ENCODE measurements around the gene ZMYM3. TPM values are rescaled to one million over a fixed set of nuclear protein-coding genes. Genes with fewer than 3 reads are reported as not detected.
"Not testable (repeated sequence)": the region's sequence is repeated elsewhere in the genome, so short reads cannot be mapped to it uniquely, and the experiment has no call there.

ZMYM3 gene
- total RNA-seq, result 10 to 100 TPM; 18.0 to 21.0 (median 20.4) TPM
- total RNA-seq (2013), result 11.9 TPM

- peak within 1 kb of the TSS; percentile 88 for H3K4me3 Mint-ChIP-seq
- peaks cover 12 to 22% of the 10 kb centered on the region in 2 donors for H3K4me1 Mint-ChIP-seq
- peak within 1 kb of the TSS; percentile 78 to 92 for H3K27ac Mint-ChIP-seq
- Histone ChIP-seq H3K27me3 (ENCODE audit: control insufficient read depth, insufficient read depth, low read length) (no peaks in the 10 kb centered on the region), H3K27ac (ENCODE audit: low read length) (peak within 1 kb of the TSS; percentile 90), H3K4me3 (ENCODE audit: low read length) (peak within 1 kb of the TSS; percentile 92), H3K4me1 (ENCODE audit: control insufficient read depth, insufficient read depth, low read length) (peaks cover 21% of the 10 kb centered on the region), H3K9me3 (ENCODE audit: control insufficient read depth, insufficient read depth, low read length) (no peaks in the 10 kb centered on the region), H3K36me3 (ENCODE audit: control insufficient read depth, insufficient read depth, low read length) (peaks cover 5% of the 10 kb centered on the region)
- intact Hi-C loops (cut with micrococcal nuclease), result loop anchor here (1.0 to 10.0 kb wide), 3 partner anchors 29 to 1050 kb away; partner anchors contain the start of genes CITED1, NONO and TAF1
- H3K27me3 Mint-ChIP-seq (ENCODE audit: low read depth in 2 of 2), result no peaks in the 10 kb centered on the region
- WGBS (ENCODE audit: insufficient coverage), result 0% methylated on average over 39 of the region's 54 CpGs
- peak; percentile 70 to 85 for DNase-seq
- no peaks in the 10 kb centered on the region for H3K9me3 Mint-ChIP-seq
- TF ChIP-seq CTCF (IDR thresholded peaks at IDR 0.05), result no peak
- peak; percentile 84 to 94 (median 90) for ATAC-seq
- H3K36me3 Mint-ChIP-seq, result no peaks in the 10 kb centered on the region
These were observed at the start of gene ZMYM3 for GRCh38 chrX:71254092-71254963. ZMYM3 (minus strand) TSS chrX:71254140; CDS start chrX:71253255, 885 bp downstream.

GRCh38 chrX:71302461-71303213 lies 48.7 kb upstream of the ZMYM3 start:
- intact Hi-C loops (cut with micrococcal nuclease), result no loop called here
- H3K36me3 ChIP-seq (ENCODE audit: control insufficient read depth, insufficient read depth, low read length), result peaks cover 24% of the 10 kb centered on the region
- ATAC-seq (no peak), DNase-seq (no peak)
- no peak for TF ChIP-seq CTCF (IDR thresholded peaks at IDR 0.05)
- Mint-ChIP-seq H3K36me3 (no peaks in the 10 kb centered on the region), H3K9me3 (no peaks in the 10 kb centered on the region), H3K4me3 (no peak overlapping the region), H3K27ac (peak overlapping the region; percentile 45 to 74), H3K4me1 (peaks cover 6 to 8% of the 10 kb centered on the region in 2 donors), H3K27me3 (ENCODE audit: low read depth in 2 of 2) (no peaks in the 10 kb centered on the region)
- no peaks in the 10 kb centered on the region for H3K9me3 ChIP-seq (ENCODE audit: control insufficient read depth, insufficient read depth, low read length)
- no peak overlapping the region for H3K4me3 ChIP-seq (ENCODE audit: low read length)
- H3K4me1 ChIP-seq (ENCODE audit: control insufficient read depth, insufficient read depth, low read length), result no peaks in the 10 kb centered on the region
- no peaks in the 10 kb centered on the region for H3K27me3 ChIP-seq (ENCODE audit: control insufficient read depth, insufficient read depth, low read length)
- no peak overlapping the region for H3K27ac ChIP-seq (ENCODE audit: low read length)
- 65% methylated on average over 3 of the region's 5 CpGs for WGBS (ENCODE audit: insufficient coverage)

GRCh38 chrX:71301195-71301924 lies 47.4 kb upstream of the ZMYM3 start, which contains the start of gene ITGB1BP2:
ITGB1BP2 (plus strand) TSS chrX:71301750; CDS start chrX:71301807, 57 bp downstream.
- Histone ChIP-seq H3K4me1 (ENCODE audit: control insufficient read depth, insufficient read depth, low read length) (no peaks in the 10 kb centered on the region), H3K4me3 (ENCODE audit: low read length) (no peak within 1 kb of the TSS), H3K36me3 (ENCODE audit: control insufficient read depth, insufficient read depth, low read length) (peaks cover 36% of the 10 kb centered on the region), H3K9me3 (ENCODE audit: control insufficient read depth, insufficient read depth, low read length) (no peaks in the 10 kb centered on the region), H3K27me3 (ENCODE audit: control insufficient read depth, insufficient read depth, low read length) (no peaks in the 10 kb centered on the region), H3K27ac (ENCODE audit: low read length) (no peak within 1 kb of the TSS)
- 89% methylated on average over 8 of the region's 10 CpGs for WGBS (ENCODE audit: insufficient coverage)
- ATAC-seq (no peak), DNase-seq (no peak)
- intact Hi-C loops (cut with micrococcal nuclease), result no loop called here
- H3K36me3 Mint-ChIP-seq, result no peaks in the 10 kb centered on the region
- peak within 1 kb of the TSS; percentile 45 to 74 for H3K27ac Mint-ChIP-seq
- no peaks in the 10 kb centered on the region for H3K27me3 Mint-ChIP-seq (ENCODE audit: low read depth in 2 of 2)
- no peak for TF ChIP-seq CTCF (IDR thresholded peaks at IDR 0.05)
- peaks cover 6 to 8% of the 10 kb centered on the region in 2 donors for H3K4me1 Mint-ChIP-seq
- no peaks in the 10 kb centered on the region for H3K9me3 Mint-ChIP-seq
- no peak within 1 kb of the TSS for H3K4me3 Mint-ChIP-seq

GRCh38 chrX:71300495-71300894 lies 46.6 kb upstream of the ZMYM3 start:
- ATAC-seq, result peak in 1 of 3 donors; percentile 14
- 87% methylated on average over 5 of the region's 7 CpGs for WGBS (ENCODE audit: insufficient coverage)
- H3K4me3 Mint-ChIP-seq; H3K36me3 Mint-ChIP-seq; H3K9me3 ChIP-seq (ENCODE audit: control insufficient read depth, insufficient read depth, low read length); H3K27ac ChIP-seq (ENCODE audit: low read length); H3K27me3 Mint-ChIP-seq (ENCODE audit: low read depth in 2 of 2); H3K4me1 ChIP-seq (ENCODE audit: control insufficient read depth, insufficient read depth, low read length); H3K4me1 Mint-ChIP-seq; H3K9me3 Mint-ChIP-seq; DNase-seq; intact Hi-C loops (cut with micrococcal nuclease); H3K4me3 ChIP-seq (ENCODE audit: low read length); H3K27me3 ChIP-seq (ENCODE audit: control insufficient read depth, insufficient read depth, low read length): not testable (repeated sequence)
- peaks cover 41% of the 10 kb centered on the region for H3K36me3 ChIP-seq (ENCODE audit: control insufficient read depth, insufficient read depth, low read length)
- peak overlapping the region in 1 of 2 donors; percentile 74 for H3K27ac Mint-ChIP-seq

GRCh38 chrX:71300064-71300463 lies 46.1 kb upstream of the ZMYM3 start:
- H3K27me3 Mint-ChIP-seq (ENCODE audit: low read depth in 2 of 2); H3K4me3 ChIP-seq (ENCODE audit: low read length); ATAC-seq; H3K4me3 Mint-ChIP-seq; H3K4me1 ChIP-seq (ENCODE audit: control insufficient read depth, insufficient read depth, low read length); H3K27me3 ChIP-seq (ENCODE audit: control insufficient read depth, insufficient read depth, low read length); intact Hi-C loops (cut with micrococcal nuclease); H3K4me1 Mint-ChIP-seq; H3K36me3 Mint-ChIP-seq; H3K9me3 Mint-ChIP-seq; H3K9me3 ChIP-seq (ENCODE audit: control insufficient read depth, insufficient read depth, low read length); DNase-seq; H3K27ac ChIP-seq (ENCODE audit: low read length): not testable (repeated sequence)
- WGBS (ENCODE audit: insufficient coverage), result 96% methylated on average over 7 of the region's 7 CpGs
- peak overlapping the region in 1 of 2 donors; percentile 74 for H3K27ac Mint-ChIP-seq
- H3K36me3 ChIP-seq (ENCODE audit: control insufficient read depth, insufficient read depth, low read length), result peaks cover 41% of the 10 kb centered on the region

Measured in natural killer cell (primary cell).